HG03066 (cell line): ENCODE measurements around the gene TMEM94.
"Not testable (repeated sequence)": the region's sequence is repeated elsewhere in the genome, so short reads cannot be mapped to it uniquely, and the experiment has no call there.

ENCODE experiments used
- ATAC-seq: cut with Tn5 transposase; IDR thresholded peaks from one replicate; pipeline ENCODE4 v1.9.1; 2021; ENCODE audit warnings: low read depth; ENCODE audit not compliant: unreplicated experiment

Gene TMEM94

DNA sequence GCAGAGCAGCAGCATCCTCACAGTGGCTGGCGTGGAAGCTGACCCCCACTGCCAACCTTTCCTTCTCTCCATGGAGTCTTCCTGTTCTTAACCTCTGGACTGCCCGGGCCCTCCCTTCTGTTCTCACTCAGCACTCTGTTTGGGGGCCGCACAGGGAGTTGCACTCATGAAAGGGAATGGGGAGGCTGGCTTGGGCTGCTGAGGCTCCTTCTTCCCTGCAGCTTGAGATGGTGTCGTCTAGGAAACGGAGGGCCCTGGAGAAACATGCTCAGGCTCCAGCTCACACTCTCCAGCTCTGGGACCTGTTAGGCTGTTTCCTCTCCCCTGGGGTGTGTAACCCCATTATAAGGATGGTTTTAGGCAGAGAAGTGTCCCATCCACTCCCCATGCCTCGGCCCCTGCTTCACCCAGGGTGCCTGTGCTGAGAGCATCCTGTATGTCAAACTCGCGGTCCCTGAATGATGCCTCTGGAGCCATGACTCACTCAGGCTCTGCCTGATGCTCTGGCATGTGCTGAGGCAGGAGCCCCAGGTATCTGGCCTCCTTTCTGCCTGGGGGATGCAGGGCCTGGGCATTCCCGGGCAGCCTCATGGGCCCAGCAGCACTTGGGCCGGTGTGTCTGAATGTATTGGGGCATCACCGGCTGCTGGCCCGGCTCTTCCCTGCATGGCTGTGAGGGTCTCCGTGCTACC, 18.9 kb downstream of the TMEM94 start:
- ATAC-seq: no peak

DNA sequence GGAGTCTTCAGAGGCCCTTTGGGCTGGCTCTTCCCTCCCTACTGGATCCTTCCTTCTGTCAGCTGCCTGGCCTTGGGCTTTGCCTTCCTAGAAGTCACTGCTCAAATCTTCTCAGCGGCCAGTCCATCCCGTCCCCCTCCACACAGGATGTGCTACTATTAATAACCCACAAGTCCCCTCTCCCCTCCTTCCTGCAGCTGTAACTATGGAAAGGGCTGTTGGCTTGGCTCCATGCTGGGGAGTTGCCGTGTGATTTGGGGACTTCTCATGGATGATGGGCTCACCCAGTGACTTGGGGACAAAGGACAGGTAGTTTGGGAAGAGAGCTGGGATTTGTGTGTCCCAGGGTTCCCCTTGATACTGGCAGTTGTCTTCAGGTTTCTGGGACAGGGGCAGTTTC, 19.4 kb downstream of the TMEM94 start:
- ATAC-seq: no peak

DNA sequence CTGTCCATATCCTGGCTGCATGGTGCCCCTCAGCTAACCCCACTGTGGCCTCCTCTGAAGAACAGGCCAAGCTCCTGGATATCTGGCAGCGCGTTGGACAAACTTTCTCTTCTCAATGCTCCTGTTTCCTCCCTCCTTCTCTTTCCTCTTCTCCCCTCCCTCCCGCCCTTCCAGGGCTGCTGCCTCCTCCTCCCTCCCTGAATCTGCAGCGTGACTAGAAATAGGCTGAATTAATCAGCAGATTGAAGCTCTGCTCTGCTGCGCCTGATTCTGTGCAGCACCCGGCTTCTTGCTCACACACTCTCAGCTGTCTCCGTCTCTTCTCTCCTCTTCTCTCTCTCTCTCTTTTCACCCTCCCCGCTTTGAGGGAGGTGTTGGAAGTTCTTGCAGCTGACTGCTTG, 19.8 kb downstream of the TMEM94 start:
- ATAC-seq: no peak

DNA sequence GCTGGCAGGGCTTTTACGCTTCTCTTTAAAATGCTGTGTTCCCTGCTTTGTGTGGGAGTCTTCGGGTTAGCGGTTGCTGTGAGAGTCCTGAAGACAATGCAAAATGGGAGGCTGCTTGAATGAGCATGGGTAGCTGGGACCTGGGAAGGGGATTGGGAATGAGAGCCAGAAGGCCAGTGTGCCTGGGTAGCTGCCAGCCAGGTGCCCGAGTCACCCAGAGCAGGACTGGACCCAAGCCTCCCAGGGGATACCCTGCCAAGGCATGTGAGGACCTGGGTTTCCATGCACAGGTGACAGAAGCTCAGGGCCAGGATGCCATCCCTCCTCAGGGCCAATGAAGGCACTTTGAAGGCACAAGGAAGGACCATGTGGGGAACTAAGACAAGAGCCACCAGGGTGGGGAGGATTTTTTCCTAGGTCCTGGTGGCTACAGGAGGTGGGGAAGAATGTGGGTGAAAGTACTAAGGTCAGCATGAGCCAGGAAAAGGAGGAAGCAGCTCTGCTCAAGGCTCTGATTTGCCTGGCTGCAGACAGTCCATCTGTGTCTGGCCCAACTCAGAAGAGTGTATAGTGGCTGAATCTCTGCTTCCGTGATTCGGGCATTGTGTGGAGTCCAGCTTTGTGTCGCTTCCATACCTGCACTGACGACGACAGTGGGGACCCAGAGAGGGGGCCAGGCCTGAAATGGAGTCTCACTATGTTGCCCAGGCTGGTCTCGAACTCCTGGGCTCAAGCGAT, 20.5 kb downstream of the TMEM94 start:
- no peak for ATAC-seq

DNA sequence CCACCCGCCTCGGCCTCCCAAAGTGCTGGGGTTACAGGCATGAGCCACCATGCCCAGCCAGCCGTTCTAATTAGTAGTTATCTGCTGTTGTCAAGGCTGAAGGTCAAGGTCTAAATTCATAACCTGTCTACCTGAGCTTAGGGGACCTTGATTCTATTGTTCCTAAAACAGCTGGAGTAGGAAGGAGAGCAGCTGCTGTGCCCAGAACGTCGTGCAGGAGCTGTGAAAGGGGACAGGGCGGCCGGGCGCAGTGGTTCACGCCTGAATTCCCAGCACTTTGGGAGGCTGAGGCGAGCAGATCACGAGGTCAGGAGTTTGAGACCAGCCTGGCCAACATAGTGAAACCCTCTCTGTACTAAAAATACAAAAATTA, 21.0 kb downstream of the TMEM94 start:
- not testable (repeated sequence) for ATAC-seq

DNA sequence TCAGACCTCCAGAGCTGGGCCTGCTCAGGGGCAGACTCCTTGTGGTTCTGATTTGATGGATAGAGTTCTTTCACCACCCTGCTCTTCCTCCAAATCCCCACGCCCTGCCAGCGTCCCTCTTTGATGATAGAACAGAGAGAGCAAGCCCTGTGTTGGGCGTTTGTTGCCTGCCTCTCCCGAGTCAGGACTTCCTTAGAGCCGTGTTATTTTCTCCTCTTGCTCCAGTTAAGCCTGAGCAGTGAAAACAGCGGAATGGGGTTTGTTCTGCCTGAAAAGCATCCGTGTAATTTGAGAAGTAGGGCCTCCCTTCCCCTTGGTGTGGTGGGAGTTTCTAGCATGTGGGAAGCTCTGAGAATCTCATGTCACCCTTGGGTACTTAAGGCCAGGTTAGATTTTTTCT, 22.1 kb downstream of the TMEM94 start:
- ATAC-seq: no peak

DNA sequence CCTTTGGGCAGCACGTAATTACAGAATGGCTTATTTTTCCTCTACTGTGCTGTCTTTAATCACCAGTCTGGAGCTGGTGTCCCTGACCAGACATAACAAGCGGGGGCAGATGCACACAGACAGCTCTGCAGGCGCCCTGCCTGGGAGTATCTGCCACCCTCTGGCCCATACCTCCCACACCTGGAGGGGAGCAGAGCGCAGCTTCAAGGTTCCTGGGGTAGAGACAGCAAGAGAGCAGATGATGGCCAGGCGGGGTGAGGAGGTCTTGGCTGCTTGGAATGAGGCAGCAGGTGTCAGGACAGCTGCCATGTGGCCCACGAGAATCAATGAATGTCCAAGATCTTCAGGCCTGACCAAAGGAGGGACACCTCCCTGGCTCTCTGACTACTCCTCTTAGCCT, 23.8 kb downstream of the TMEM94 start:
- no peak for ATAC-seq

DNA sequence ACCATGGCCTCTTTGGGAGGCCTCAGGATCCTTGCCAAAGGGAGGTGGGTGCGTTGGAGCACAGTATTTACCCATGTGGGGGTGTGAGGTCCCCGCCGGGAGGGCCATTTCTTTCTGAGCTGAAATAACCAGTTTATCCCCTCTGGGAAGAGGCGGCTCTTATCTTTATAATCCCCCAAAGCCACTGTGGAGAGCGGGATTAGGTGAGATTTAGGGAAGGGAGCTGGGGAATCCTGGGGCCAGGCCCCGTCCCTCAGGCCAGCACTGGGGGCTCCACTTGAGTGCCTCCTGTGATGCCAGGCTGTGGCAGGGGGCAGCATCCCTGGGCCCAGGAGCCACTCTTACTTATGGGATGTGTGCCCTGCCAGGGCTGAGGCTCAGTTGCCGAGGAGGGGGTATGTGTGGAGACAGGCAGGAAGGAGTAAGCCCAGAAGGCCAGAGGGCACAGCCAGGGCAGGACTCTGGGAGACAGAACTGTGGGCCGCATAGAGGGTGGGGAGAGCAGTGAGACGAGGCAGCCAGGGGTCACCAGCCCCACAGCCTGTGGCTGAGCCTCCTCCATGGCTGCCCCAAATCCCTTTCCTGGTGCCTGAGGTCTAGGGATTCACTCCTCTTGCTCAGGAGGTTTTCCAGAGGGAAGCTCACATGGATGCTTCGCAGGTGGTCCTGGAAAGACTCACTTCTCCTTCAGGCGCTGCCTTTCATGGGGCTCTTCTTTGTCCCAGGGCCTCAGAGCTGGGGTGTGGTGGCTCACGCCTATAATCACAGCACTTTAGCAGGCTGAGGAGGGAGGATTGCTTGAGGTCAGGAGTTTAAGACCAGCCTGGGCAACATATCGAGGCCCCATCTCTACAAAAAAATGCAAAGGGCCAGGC, 25.0 kb downstream of the TMEM94 start:
- no peak for ATAC-seq

DNA sequence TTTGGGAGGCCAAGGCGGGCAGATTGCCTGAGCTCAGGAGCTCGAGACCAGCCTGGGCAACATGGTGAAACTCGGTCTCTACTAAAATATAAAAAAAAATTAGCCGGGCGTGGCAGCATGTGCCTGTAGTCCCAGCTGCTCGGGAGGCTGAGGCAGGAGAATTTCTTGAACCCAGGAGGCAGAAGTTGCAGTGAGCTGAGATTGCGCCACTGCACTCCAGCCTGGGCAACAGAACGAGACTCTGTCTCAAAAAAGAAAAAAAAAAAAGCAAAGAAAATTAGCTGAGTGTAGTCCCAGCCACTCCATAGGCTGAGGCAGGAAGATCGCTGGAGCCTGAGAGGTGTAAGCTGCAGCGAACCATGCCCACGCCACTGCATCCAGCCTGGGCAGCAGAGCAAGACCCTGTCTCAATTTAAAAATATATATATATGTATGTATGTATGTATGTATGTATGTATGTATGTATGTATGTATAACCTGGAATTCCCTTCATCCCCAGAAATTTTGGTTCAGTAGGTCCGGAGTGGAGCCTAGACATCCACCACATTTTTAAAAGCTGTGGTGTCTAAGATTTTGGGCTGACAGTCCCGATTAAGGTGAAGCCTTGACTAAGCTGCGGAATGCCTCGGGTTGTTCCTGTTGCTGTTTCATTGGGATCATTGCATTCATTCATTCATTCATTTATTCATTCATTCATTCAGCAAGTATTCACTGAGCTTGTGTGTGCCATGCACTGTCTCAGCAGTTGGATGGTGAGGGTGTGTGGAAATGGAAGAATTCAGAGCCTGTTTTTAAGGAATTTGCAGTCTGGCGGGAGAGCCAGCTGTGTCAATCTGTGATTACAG, 25.9 kb downstream of the TMEM94 start:
- ATAC-seq: no peak

DNA sequence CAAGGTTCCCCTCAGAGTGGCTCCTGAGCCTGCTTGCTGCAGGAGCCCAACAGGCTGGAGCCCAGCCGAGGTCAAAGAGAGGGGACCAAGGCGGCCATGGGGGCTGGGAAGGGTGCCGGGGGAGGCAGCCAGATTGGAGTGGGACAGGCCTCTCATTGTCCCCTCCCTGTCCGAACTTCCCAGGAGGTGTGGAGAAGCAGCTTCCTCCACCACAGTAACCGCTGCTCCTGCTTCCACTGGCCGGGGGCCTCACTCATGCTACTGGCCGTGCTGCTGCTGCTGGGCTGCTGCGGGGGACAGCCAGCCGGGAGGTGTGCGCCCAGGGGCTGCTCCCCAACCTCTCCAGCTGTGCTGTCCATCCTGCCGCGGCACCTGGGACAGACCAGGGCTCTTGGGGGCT, 29.3 kb downstream of the TMEM94 start:
- ATAC-seq: no peak

DNA sequence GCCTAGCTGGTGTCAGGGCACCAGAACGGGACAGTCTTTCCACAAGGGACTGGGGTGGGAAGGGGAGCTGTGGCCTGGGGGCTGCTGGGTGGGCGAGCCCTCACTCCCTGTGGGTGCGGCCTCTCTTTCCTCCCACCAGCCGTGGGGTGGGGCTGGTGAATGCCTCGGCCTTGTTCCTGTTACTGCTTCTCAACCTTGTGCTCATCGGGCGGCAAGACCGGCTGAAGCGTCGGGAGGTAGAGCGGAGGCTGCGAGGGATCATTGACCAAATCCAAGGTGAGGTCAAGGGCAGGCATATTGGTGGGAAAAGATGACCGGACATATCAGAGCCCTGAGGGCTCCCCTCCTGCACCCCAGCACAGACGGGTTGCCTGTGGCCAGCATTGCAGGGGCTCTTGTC, 29.7 kb downstream of the TMEM94 start:
- no peak for ATAC-seq

DNA sequence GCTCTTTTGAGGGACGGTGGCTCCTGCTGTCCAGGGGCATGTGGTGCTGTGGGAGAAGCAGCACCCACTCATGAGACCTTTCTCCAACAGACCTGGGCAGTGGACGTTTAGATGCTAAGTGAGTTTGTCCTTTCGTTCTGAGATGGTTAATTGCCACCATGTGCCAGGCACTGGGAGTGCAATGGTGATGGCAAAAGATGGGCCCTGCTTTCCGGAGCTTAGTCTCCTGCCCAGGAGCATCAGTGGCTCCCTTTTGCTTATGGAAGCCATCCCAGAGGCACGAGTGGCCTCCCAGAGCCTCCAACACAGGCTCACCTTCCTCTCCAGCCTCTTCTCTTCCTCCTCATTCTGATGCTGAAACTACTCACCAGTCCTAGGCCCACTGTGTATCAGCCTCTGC, 30.5 kb downstream of the TMEM94 start:
- ATAC-seq: no peak

DNA sequence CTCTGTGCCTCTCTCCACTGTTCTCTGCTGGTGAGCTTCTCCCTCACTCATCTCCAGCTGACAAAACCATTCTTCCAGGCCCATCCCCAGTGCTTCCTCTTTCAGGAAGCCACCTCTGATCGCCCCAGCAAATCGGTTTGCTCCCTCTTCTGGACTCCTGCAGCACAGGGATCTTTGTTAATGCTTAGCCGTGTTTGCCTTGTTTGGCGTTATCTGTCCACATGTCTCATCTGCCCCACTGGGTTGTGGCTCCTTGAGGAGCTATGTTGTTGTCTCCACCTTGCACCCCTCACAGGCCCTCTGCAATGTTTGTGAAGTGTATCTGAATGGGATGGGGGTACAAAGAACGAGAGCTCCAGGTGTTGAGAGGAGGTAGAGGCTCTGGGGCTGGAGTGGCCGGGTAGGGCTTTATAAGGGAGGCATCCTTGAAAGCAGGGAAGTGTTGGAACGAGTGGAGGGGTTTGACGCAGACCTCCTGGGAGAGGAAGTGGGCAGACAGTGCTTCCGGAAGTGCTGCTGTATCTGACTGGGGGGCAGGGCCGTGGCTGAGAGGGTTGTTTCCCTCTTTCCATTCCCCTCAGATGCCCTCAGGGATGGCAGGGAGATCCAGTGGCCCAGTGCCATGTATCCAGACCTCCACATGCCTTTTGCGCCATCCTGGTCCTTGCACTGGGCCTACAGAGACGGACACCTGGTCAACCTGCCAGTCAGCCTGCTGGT, 31.1 kb downstream of the TMEM94 start:
- no peak for ATAC-seq

DNA sequence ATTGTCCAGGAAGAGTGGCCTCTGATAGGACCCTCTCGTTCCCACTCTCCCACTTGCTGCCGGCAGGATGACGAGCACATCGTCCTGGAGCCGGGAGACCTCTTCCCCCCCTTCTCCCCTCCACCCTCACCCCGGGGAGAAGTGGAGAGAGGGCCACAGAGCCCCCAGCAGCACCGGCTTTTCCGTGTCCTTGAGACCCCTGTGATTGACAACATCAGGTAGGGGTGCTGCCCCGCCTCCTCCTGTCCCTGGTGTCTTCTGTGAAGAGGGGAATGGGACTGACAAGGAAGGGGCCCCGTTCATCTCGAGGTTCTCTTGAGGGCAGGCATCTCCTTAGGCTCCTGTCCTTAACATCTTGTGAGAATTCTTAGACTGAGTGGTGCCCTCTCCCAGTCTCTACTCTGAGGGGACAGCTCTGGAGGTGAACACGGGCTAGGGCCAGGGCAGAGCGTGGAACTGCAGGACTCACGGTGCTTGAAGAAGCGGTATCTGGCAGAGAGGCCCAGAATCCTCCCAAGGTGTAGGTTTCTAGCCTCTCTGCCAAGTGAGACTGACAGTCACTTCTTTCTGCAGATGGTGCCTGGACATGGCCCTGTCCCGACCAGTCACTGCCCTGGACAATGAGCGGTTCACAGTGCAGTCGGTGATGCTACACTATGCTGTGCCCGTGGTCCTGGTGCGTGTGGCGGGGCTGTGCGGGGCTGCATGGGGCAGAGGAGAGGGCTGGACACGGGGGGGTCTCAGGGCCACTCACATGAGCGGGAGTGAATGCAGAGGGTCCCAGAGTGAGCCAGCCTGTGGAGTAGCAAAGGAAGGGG, 32.5 kb downstream of the TMEM94 start:
- no peak for ATAC-seq

DNA sequence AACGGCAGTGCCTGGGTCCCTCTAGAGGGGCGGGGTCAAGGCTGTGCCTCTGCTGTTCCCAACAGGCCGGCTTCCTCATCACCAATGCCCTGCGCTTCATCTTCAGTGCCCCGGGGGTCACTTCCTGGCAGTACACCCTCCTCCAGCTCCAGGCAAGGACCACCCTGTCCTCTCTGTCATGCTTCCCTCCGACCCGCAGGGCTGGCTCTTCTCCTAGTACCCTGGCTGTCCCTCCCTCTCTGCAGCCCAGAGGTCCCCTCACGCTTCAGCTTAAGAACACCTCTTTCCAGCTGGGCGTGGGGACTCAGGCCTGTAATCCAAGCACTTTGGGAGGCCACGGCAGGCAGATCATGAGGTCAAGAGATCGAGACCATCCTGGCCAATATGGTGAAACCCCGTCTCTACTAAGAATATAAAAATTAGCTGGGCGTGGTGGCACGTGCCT, 33.1 kb downstream of the TMEM94 start:
- ATAC-seq: no peak

DNA sequence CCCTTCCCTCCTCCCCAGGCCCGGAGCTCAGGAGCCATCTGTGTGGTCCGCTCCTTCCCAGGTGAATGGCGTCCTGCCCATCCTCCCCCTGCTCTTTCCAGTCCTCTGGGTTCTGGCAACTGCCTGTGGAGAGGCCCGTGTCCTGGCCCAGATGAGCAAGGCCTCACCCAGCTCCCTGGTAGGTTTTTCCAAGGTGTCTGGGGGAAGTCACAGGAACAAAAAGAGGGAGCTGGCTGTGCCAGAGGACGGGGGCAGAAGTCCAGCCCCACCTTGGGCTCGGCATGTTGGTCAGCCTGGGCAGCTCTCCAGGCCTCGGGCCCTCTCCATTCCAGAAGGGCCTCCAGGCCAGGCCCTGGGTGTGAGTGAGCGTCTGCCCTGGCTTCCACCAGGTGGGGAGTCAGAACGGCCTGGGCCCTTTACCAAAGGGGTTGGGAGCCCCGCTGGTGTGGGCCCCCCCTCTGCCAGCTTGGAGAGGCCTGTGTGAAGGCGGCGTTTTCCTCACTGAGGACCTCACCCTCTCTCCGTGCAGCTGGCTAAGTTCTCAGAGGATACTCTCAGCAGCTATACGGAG, 33.8 kb downstream of the TMEM94 start:
- ATAC-seq: no peak

DNA sequence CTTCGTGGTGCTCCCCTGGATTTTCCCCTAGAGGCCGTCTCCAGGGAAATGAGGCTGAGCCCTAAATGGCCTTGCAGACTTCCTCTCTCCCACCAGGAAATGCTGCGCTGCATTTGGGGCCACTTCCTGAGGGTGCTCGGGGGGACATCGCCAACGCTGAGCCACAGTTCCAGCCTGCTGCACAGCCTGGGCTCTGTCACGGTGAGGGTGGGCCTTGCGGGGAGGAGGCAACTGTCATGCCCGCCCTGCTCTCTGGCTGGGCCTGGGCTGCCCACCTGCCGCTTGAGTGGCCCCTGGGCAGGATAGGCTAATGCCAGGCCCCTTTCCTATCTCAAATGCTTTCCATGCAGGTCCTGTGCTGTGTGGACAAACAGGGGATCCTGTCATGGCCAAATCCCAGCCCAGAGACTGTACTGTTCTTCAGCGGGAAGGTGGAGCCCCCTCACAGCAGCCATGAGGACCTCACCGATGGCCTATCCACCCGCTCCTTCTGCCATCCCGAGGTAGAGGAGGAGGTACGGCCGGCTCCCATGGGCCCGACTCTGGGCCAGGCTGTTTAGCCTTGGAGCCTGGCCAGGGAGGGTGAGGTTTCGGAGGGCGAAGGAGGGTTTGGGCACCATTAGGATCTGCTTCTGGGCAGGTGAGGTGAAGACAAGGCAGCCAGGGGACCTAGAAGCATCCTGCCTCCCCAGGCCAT, 34.7 kb downstream of the TMEM94 start:
- no peak for ATAC-seq

DNA sequence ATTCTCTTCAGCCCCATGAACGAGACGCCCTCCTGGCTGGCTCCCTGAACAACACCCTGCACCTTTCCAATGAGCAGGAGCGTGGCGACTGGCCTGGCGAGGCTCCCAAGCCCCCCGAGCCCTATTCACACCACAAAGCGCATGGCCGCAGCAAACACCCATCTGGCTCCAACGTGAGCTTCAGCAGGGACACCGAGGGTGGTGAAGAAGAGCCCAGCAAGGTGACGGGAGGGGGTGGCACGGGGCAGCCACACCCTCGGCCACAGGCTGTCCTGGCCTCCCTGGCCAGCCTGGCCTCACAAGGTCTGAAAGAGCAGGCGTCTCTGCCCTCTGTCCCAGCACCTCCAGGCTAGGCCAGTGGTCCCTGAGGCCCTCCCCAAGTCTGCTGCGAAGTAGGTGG, 35.2 kb downstream of the TMEM94 start:
- no peak for ATAC-seq
